GM04504 (cell line): ENCODE measurements around the gene SCD5.

Experiments
- DNase-seq: peaks from one replicate; pipeline ENCODE4 v3.0.0-alpha.2; 2012; ENCODE audit warnings: low read depth

Gene SCD5

GRCh38 chr4:82630079-82630478 is 168.5 kb downstream of the SCD5 start:
- no peak for DNase-seq

- DNase-seq: no peak
Observed at GRCh38 chr4:82629238-82630000, 169.2 kb downstream of the SCD5 start.

GRCh38 chr4:82626251-82626868 is 172.2 kb downstream of the SCD5 start:
- DNase-seq: no peak

- DNase-seq: no peak
Observed at GRCh38 chr4:82624819-82625218, 173.8 kb downstream of the SCD5 start.

GRCh38 chr4:82623121-82623683 is 175.4 kb downstream of the SCD5 start:
- DNase-seq: no peak

- no peak for DNase-seq
Observed at GRCh38 chr4:82621251-82621650, 177.3 kb downstream of the SCD5 start.

- DNase-seq: no peak
Observed at GRCh38 chr4:82620126-82620735, 178.4 kb downstream of the SCD5 start.

- no peak for DNase-seq
Observed at GRCh38 chr4:82618103-82618720, 180.4 kb downstream of the SCD5 start.

GRCh38 chr4:82614838-82615449 is 183.7 kb downstream of the SCD5 start:
- no peak for DNase-seq

- no peak for DNase-seq
Observed at GRCh38 chr4:82613121-82613520, 185.5 kb downstream of the SCD5 start.

- no peak for DNase-seq
Observed at GRCh38 chr4:82611982-82612381, 186.6 kb downstream of the SCD5 start.

- no peak for DNase-seq
Observed at GRCh38 chr4:82611527-82611926, 187.1 kb downstream of the SCD5 start.

GRCh38 chr4:82610041-82610440 is 188.6 kb downstream of the SCD5 start:
- no peak for DNase-seq

- no peak for DNase-seq
Observed at GRCh38 chr4:82606622-82607021, 192.0 kb downstream of the SCD5 start.

GRCh38 chr4:82604522-82604921 is 194.1 kb downstream of the SCD5 start:
- DNase-seq: no peak

GRCh38 chr4:82601242-82602015 is 197.2 kb downstream of the SCD5 start:
- no peak for DNase-seq

GRCh38 chr4:82599336-82599735 is 199.3 kb downstream of the SCD5 start:
- DNase-seq: no peak

- no peak for DNase-seq
Observed at GRCh38 chr4:82594456-82594855, 204.1 kb downstream of the SCD5 start.

- no peak for DNase-seq
Observed at GRCh38 chr4:82593411-82593810, 205.2 kb downstream of the SCD5 start.

- no peak for DNase-seq
Observed at GRCh38 chr4:82592639-82593038, 206.0 kb downstream of the SCD5 start.

GRCh38 chr4:82591592-82591991 is 207.0 kb downstream of the SCD5 start:
- DNase-seq: no peak
